H9 (cell line): Measurements from ENCODE around the gene GPD2. TPM values are rescaled to one million over a fixed set of nuclear protein-coding genes. Genes with fewer than 3 reads are reported as not detected.

Source experiments
- DNase-seq: peaks from one replicate; pipeline ENCODE4 v3.0.0-alpha.2; 2017
- H2AFZ ChIP-seq: one replicate; pipeline ENCODE4 v1.6.1; 2013; ENCODE audit warnings: mild to moderate bottlenecking, low read length, control low read depth, moderate library complexity
- H2AK5ac ChIP-seq: 2 replicates; pipeline ENCODE4 v1.6.1; 2013; ENCODE audit warnings: low read length, control low read depth, mixed read lengths; ENCODE audit not compliant: insufficient read length
- H2BK120ac ChIP-seq: one replicate; pipeline ENCODE4 v1.6.1; 2013; ENCODE audit warnings: low read depth, mild to moderate bottlenecking, low read length, control low read depth, inconsistent platforms; ENCODE audit not compliant: poor library complexity, severe bottlenecking
- H2BK12ac ChIP-seq: 2 replicates; pipeline ENCODE4 v1.6.1; 2013; ENCODE audit warnings: low read length, control low read depth, mixed read lengths, low read depth; ENCODE audit not compliant: insufficient read length
- H2BK15ac ChIP-seq: 2 replicates; pipeline ENCODE4 v1.6.1; 2013; ENCODE audit warnings: low read depth, low read length, control low read depth
- H2BK20ac ChIP-seq: one replicate; pipeline ENCODE4 v1.6.1; 2013; ENCODE audit warnings: low read depth, mild to moderate bottlenecking, low read length, control low read depth, inconsistent platforms; ENCODE audit not compliant: poor library complexity, severe bottlenecking
- H2BK5ac ChIP-seq: 2 replicates; pipeline ENCODE4 v1.6.1; 2013; ENCODE audit warnings: low read length, control low read depth, mixed read lengths; ENCODE audit not compliant: insufficient read length
- H3K14ac ChIP-seq: 2 replicates; pipeline ENCODE4 v1.6.1; 2013; ENCODE audit warnings: low read length, control low read depth; ENCODE audit not compliant: insufficient read depth
- H3K18ac ChIP-seq: 2 replicates; pipeline ENCODE4 v1.6.1; 2013; ENCODE audit warnings: low read depth, mild to moderate bottlenecking, mixed read lengths, low read length, control low read depth; ENCODE audit not compliant: insufficient read length
- H3K23ac ChIP-seq: 2 replicates; pipeline ENCODE4 v1.6.1; 2013; ENCODE audit warnings: low read length, control low read depth, mixed read lengths, low read depth; ENCODE audit not compliant: insufficient read length
- H3K23me2 ChIP-seq: 2 replicates; pipeline ENCODE4 v1.6.1; 2013; ENCODE audit warnings: low read depth, mild to moderate bottlenecking, mixed read lengths, low read length, control low read depth; ENCODE audit not compliant: insufficient read length, poor library complexity, severe bottlenecking
- H3K27ac ChIP-seq: 2 replicates; pipeline ENCODE4 v1.5.1; 2013; ENCODE audit warnings: low read length, control low read depth, mixed read lengths, low read depth; ENCODE audit not compliant: insufficient read length
- H3K27me3 ChIP-seq: 2 replicates; pipeline ENCODE4 v1.6.1; 2013; ENCODE audit warnings: low read length, control low read depth, inconsistent platforms; ENCODE audit not compliant: insufficient read depth
- H3K4ac ChIP-seq: 2 replicates; pipeline ENCODE4 v1.6.1; 2013; ENCODE audit warnings: low read depth, mild to moderate bottlenecking, control low read depth, inconsistent platforms, low read length, moderate library complexity
- H3K4me1 ChIP-seq: 2 replicates; pipeline ENCODE4 v1.6.1; 2013; ENCODE audit warnings: low read length, control low read depth, inconsistent platforms; ENCODE audit not compliant: insufficient read depth
- H3K4me2 ChIP-seq: 2 replicates; pipeline ENCODE4 v1.6.1; 2013; ENCODE audit warnings: low read length, control low read depth, mixed read lengths; ENCODE audit not compliant: insufficient read length, insufficient read depth
- H3K56ac ChIP-seq: 2 replicates; pipeline ENCODE4 v1.6.1; 2013; ENCODE audit warnings: low read depth, mild to moderate bottlenecking, mixed read lengths, low read length, control low read depth; ENCODE audit not compliant: insufficient read length
- H3K79me1 ChIP-seq: 2 replicates; pipeline ENCODE4 v1.6.1; 2013; ENCODE audit warnings: low read depth, mild to moderate bottlenecking, moderate library complexity, low read length, control low read depth, inconsistent platforms; ENCODE audit not compliant: insufficient read depth, poor library complexity, severe bottlenecking
- H3K79me2 ChIP-seq: 2 replicates; pipeline ENCODE4 v1.6.1; 2013; ENCODE audit warnings: low read length, control low read depth, inconsistent platforms; ENCODE audit not compliant: insufficient read depth
- H3K9ac ChIP-seq: 2 replicates; pipeline ENCODE4 v1.6.1; 2013; ENCODE audit warnings: low read length, control low read depth, mixed read lengths; ENCODE audit not compliant: insufficient read length; ENCODE audit errors: extremely low read depth
- H3K9me3 ChIP-seq: one replicate; pipeline ENCODE4 v1.6.1; 2013; ENCODE audit warnings: low read depth, low read length, inconsistent platforms; ENCODE audit not compliant: control insufficient read depth
- H3T11ph ChIP-seq: one replicate; pipeline ENCODE4 v1.6.1; 2013; ENCODE audit warnings: mild to moderate bottlenecking, low read length, control low read depth, inconsistent platforms
- H4K20me1 ChIP-seq: one replicate; pipeline ENCODE4 v1.6.1; 2013; ENCODE audit not compliant: control insufficient read depth, insufficient read length, insufficient read depth
- H4K5ac ChIP-seq: 2 replicates; pipeline ENCODE4 v1.6.1; 2013; ENCODE audit warnings: low read depth, mild to moderate bottlenecking, mixed read lengths, low read length, control low read depth; ENCODE audit not compliant: insufficient read length
- H4K8ac ChIP-seq: replicated peaks from 2 replicates; pipeline ENCODE4 v1.6.1; 2013; ENCODE audit warnings: low read length, control low read depth, mixed read lengths, low read depth; ENCODE audit not compliant: insufficient read length
- H4K91ac ChIP-seq: 2 replicates; pipeline ENCODE4 v1.6.1; 2013; ENCODE audit warnings: low read depth, mild to moderate bottlenecking, moderate library complexity, mixed read lengths, low read length, control low read depth; ENCODE audit not compliant: insufficient read length
- H3K27ac Mint-ChIP-seq, 3 experiments: 2 replicates in 2 of 3; 3 replicates in 1 of 3; pipeline ENCODE4 v1.8.0; 2020 to 2021; ENCODE audit warnings: mixed read lengths in 3 of 3, mild to moderate bottlenecking in 1 of 3, moderate library complexity in 1 of 3
- H3K27me3 Mint-ChIP-seq: 2 replicates; pipeline ENCODE4 v1.8.0; 2021; ENCODE audit warnings: low read depth, mild to moderate bottlenecking, moderate library complexity, mixed read lengths
- H3K36me3 Mint-ChIP-seq, 3 experiments: 2 replicates in 2 of 3; 3 replicates in 1 of 3; pipeline ENCODE4 v1.8.0; 2020 to 2021; ENCODE audit warnings: low read depth in 3 of 3, mixed read lengths in 3 of 3; ENCODE audit not compliant: insufficient read depth in 1 of 3
- H3K4me1 Mint-ChIP-seq, 2 experiments: 2 replicates each; pipeline ENCODE4 v1.8.0; 2020; ENCODE audit warnings: mixed read lengths in 2 of 2
- H3K4me3 Mint-ChIP-seq, 2 experiments: 2 replicates in 1 of 2; 3 replicates in 1 of 2; pipeline ENCODE4 v1.8.0; 2020 to 2021; ENCODE audit warnings: mild to moderate bottlenecking in 2 of 2, mixed read lengths in 2 of 2, moderate library complexity in 1 of 2
- H3K9me3 Mint-ChIP-seq, 2 experiments: 2 replicates in 1 of 2; 3 replicates in 1 of 2; pipeline ENCODE4 v1.8.0; 2020; ENCODE audit warnings: mild to moderate bottlenecking in 2 of 2, mixed read lengths in 2 of 2, moderate library complexity in 1 of 2
- total RNA-seq: library from RNA; stranded (reverse); gene quantifications from 2 replicates; pipeline ENCODE4 v1.2.1, GENCODE V29; 2021
- TF ChIP-seq, protein P1 (sequence below): fragments of 200-600 bp; sonication (generic); conservative IDR thresholded peaks from 3 replicates; pipeline ENCODE4 v1.8.0; 2021; ENCODE audit warnings: antibody characterized with exemption, mild to moderate bottlenecking

GPD2 gene
- total RNA-seq, 1 experiment from 2014 or later, result 46.0 TPM

DNA sequence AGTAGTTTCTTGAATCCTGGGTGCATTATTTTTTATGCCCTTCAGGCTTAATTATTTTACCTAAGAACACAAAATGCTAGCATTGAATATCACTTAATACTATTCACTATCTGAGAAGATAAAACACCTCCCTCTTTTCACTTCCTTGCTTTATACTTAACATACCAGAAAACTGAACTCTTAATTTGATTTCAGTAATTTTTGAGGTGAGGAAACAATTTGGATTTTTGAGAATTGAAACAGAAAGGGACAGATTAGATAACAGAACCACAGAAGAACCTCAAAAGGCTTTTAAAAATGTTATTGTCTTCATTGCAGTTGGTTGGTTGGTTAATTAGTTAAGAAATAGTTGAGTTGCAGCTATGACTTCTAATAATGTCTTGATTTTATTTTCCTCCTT, 69.5 kb downstream of the GPD2 start:
- no peak overlapping the region for H3K27ac Mint-ChIP-seq
- Histone ChIP-seq H3K14ac (no peak overlapping the region), H3K27me3 (no peaks in the 10 kb centered on the region), H3K4me1 (no peaks in the 10 kb centered on the region), H4K20me1 (no peaks in the 10 kb centered on the region), H4K5ac (no peak overlapping the region), H3K23ac (no peak overlapping the region), H2BK20ac (no peak overlapping the region), H2AFZ (no peak overlapping the region), H3K9me3 (no peaks in the 10 kb centered on the region), H4K8ac (no peak overlapping the region), H2AK5ac (no peak overlapping the region), H2BK15ac (no peak overlapping the region), H4K91ac (no peak overlapping the region), H2BK5ac (no peak overlapping the region), H3K23me2 (no peaks in the 10 kb centered on the region), H3K9ac (no peak overlapping the region), H2BK12ac (no peak overlapping the region), H3K4ac (no peak overlapping the region), H3T11ph (no peak overlapping the region), H2BK120ac (no peak overlapping the region), H3K18ac (no peak overlapping the region), H3K56ac (no peak overlapping the region), H3K79me2 (no peaks in the 10 kb centered on the region), H3K27ac (no peak overlapping the region), H3K79me1 (no peaks in the 10 kb centered on the region), H3K4me2 (no peak overlapping the region)
- no peaks in the 10 kb centered on the region for H3K36me3 Mint-ChIP-seq
- H3K9me3 Mint-ChIP-seq, result no peaks in the 10 kb centered on the region
- TF ChIP-seq, protein P1, sequence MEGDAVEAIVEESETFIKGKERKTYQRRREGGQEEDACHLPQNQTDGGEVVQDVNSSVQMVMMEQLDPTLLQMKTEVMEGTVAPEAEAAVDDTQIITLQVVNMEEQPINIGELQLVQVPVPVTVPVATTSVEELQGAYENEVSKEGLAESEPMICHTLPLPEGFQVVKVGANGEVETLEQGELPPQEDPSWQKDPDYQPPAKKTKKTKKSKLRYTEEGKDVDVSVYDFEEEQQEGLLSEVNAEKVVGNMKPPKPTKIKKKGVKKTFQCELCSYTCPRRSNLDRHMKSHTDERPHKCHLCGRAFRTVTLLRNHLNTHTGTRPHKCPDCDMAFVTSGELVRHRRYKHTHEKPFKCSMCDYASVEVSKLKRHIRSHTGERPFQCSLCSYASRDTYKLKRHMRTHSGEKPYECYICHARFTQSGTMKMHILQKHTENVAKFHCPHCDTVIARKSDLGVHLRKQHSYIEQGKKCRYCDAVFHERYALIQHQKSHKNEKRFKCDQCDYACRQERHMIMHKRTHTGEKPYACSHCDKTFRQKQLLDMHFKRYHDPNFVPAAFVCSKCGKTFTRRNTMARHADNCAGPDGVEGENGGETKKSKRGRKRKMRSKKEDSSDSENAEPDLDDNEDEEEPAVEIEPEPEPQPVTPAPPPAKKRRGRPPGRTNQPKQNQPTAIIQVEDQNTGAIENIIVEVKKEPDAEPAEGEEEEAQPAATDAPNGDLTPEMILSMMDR, result no peak
- H3K4me3 Mint-ChIP-seq, result no peak overlapping the region
- no peaks in the 10 kb centered on the region for H3K4me1 Mint-ChIP-seq
- no peak for DNase-seq
- no peaks in the 10 kb centered on the region for H3K27me3 Mint-ChIP-seq
